HG02981 (cell line): Measurements from ENCODE around the gene EHD4.

Source experiments
- ATAC-seq: cut with Tn5 transposase; IDR thresholded peaks from one replicate; pipeline ENCODE4 v1.9.1; 2021; ENCODE audit warnings: mild to moderate bottlenecking, moderate library complexity; ENCODE audit not compliant: unreplicated experiment

EHD4 gene

DNA sequence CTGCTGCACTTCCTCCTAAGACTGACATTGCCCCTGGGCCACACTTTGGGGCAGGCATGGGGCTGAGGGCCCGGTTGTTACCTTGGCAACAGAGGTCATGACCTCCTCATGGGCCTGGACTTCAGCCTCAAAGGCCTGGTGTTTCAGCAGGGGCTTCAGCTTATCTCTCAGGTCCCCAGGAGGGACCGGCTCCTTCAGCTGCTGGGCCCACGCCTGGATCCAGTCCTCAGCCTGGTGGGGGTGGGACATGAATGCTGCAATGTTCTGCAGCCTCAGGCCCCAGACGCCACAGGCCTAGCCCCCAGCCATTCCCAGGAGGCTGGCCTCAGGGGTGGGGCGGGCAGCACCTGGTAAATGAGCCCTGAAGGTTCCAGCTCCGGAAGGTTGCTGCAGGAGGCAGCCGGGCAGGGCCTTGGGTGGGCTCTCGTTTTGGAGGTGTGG, 106.1 kb downstream of the EHD4 start:
- ATAC-seq, result no peak

GRCh38 chr15:41865490-41866055, 106.8 kb downstream of the EHD4 start:
- ATAC-seq, result no peak

- no peak for ATAC-seq
Measured at GRCh38 chr15:41862515-41863116, 109.7 kb downstream of the EHD4 start.

GRCh38 chr15:41861736-41862356, 110.5 kb downstream of the EHD4 start:
- ATAC-seq, result no peak

DNA sequence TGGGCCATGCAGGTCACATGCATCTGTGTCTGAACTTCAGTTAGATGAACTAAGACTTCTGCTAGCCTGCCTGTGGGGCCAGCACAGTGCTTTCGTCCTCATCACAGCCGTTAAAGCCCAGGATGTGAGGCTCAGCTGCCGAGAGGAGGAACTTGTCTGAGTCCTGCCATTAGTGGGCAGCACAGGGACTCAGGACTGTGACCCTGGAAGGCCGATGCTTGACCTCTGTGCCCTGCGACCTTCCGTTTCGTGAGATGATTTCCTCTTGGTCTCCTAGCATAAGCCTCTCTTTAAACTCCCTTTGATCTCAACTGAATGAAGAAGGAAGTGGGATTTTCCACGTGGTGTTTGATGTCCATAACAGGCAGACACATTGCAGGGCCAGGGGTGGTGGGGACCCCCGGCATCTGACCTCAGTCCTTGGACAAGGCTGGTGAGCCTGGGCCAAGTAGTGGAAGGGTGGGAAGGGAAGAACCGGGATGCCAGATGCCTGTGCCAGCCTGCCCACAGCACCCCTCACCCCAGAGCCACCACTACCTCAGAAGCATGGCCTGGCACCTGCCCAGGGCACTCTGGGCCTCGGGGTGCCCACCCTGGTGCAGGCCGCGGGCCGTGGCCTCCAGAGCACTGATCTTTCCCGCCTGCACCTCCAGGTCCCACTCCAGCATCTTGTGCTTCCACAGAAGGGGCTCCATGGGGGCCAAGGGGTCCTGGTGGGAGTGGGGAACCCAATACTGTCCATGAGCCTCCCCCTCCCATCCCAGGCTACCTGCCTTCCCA, 112.1 kb downstream of the EHD4 start:
- no peak for ATAC-seq

DNA sequence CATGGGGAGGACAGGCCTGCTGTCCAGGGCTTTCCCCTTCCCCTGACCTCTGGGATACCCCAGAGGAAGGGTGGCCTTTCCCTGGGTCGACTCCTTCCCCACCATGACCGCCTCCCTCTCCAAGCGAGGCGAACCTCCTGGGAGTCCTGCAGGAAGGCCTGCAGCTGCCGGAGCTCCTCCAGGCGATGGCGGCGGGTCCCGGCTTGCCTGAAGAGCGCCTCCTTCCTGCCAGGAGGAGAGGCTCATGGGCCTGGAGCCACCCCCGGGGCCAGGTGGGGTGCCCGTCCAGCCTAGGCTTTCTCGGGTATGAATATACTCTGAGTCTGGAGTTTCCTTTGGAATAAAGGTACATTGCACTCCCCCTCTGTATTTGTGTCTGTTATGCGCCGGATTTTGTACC, 113.6 kb downstream of the EHD4 start:
- ATAC-seq, result no peak

GRCh38 chr15:41857316-41857715, 115.0 kb downstream of the EHD4 start:
- no peak for ATAC-seq

GRCh38 chr15:41856716-41857115, 115.6 kb downstream of the EHD4 start:
- no peak for ATAC-seq

DNA sequence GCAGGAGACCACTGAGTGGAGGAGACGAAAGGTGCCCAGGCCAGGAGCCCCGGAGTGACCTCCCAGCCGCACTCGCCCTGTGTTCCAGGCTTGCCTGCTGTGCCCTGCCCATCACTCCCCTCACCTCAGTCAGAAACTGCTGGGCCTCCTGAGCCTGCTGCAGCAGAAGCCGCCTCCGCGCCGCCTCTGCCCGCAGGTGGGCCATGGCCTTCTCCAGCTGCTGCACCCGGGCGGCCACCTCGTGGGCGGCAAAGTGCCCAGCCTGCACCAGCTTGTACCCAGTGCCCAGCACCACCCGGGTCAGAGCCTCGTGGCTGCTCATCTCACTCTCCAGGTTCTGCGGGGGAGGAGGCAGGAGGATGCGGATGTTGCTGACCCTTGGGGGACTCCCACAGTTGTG, 116.1 kb downstream of the EHD4 start:
- no peak for ATAC-seq

GRCh38 chr15:41855261-41855961, 116.9 kb downstream of the EHD4 start:
- ATAC-seq, result no peak

- ATAC-seq, result no peak
Measured at GRCh38 chr15:41854443-41854842, 117.9 kb downstream of the EHD4 start.

DNA sequence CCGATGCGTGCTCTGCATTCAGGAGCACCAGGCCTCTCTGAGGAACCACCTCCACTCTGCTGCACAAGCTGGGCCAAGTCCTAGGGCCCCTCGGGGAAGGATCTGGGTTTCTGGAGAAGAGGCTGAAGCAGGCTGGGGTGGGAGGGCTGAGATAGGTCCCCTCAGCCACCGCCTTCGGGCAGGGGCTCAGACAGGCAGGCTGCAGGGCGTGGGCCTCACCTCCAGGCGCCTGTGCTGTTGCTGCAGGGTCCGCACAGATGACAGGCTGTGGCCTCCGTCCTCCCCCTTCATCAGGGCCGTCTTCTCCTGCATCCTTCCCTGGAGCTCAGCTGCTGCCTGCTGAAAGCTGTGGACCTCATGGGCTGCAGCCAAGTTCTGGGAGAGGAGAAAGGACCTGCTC, 118.5 kb downstream of the EHD4 start:
- ATAC-seq, result no peak

- ATAC-seq, result no peak
Measured at GRCh38 chr15:41852736-41853590, 119.4 kb downstream of the EHD4 start.

DNA sequence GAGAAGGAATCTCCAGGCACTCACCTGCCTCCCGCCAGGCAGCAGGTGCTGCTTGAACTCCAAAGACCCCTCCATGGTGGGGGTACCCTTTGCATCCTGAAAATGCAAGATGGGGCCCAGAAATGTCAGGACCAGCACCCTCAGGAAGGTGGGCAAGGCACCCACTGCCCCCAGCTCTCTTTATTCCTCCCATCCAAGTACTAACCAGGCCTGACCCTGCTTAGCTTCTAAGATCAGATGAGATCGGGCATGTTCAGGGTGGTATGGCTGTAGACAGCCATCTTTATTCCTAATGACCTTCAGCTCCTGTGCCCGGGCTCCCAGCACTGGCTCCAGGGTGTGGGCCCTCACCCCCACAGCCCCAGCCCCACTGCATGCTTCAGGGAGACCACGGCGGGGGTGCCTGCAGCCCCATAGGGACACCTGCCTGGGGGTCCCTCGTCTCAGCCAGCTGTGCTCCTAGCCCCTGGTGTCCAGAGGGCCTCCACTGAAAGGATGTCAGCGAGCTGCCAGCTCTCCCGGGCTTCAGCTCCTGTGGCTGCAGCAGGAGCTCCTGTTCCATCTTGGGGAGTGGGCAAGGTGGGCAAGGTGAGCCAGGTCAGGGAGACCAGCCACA, 120.5 kb downstream of the EHD4 start:
- no peak for ATAC-seq

DNA sequence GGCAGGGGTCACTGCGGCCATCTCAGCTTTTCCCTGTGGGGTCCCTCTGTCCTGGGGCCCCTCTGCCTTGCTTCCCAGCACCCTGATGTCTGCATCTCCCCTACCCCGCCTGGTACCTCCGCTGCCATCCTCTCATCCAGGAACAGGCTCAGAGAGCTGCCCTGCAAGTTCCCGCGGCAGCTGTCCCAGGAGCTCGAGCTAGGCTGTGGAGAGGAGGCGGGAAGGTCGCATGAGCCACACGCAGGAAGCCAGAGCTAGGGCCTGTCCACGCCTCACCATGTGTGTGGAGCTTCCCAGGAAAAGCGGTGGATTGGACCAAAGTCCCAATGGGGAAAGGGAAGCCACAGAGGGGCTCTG, 121.2 kb downstream of the EHD4 start:
- no peak for ATAC-seq

DNA sequence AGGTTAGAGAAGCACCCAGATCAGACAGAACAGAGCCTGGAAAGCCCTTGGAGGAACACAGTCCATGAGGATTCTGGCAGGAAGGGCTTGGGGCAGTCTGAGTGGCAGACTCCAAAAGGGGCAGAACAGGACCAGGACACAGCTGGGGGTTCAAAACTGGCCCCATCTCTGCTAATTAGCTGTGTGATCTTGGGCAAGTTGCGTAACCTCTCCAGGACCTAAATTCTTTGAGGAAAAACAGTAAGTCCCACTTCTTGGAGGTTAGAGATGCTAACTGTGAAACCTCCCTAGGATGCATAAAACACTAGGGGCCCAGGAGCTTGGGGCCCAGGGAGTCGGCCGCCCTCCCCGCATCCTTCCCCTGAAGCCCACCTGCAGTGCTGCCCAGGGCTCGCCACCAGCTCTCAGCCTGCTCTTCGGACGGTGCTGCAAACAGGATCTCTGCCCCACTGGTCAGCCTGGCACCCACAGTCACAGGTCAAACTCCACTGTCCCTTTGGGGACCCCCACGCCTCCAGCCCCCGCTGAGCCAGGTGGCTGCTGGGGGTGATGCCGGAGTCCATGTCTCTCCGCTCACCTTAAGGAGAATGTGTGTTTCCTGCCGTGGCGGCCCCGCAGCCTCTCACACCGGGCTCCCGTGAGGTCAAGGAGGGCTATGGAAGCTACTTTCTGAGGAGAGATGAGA, 121.7 kb downstream of the EHD4 start:
- no peak for ATAC-seq

DNA sequence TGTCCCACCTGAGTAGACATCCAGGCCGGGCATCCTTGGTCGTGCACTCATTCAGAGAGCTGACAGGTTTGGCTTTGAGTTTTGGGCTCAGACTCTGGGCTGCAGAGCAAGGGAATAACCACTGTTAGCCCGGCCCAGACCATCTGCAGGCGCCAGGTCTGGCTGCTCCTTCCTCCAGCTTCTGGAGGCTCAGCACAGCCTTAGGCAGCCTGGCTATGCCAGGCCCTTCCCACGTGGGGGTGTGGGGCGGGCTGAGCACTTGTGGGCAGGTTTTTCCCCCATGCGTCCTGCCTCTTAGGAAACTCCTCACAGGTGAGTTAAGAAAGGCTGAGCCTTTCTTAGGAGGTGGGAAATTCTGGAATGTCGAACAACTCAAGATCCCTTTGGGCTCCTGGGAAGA, 122.5 kb downstream of the EHD4 start:
- ATAC-seq, result no peak

DNA sequence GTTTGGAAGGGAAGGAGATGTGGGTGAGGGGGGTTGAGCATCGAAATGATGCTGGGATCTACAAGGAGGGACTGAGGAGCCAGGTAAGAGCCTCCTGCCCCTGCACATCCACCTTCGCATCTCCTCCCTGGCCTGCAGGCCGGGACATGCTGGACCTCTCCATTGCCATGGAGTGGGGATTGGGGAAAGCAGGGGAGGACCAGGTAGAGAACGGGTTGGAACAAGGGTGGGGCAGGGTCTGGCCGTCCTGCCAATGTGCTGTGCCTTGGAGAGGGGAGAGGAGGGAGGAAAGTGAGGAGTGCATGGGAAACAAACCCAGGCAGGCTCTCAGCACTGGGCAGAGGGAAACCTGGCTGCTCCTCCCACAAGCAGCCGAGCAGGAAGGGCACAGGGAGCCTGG, 123.2 kb downstream of the EHD4 start:
- no peak for ATAC-seq

DNA sequence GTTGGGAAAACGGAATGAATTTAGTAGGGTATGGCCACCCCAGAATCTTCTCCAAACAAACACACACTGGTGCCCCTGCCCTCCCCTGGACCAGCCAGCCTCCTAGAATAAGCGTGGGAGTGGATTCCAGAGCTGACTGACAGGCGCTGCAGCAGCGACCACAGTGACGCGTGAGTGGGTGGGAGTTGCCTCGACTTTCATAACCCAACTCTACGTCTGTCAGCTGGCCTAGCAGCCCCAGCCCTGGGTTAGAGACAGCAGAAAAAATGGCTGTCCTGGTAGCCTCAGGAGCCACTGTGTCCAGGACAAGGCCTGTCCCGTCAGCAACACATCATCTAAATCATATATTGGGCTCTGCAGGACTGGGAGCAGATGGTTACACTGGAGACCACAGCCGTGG, 123.7 kb downstream of the EHD4 start:
- ATAC-seq, result no peak
